ENCODE measurements around the gene GALNT6. TPM values are rescaled to one million over a fixed set of nuclear protein-coding genes. Genes with fewer than 3 reads are reported as not detected.

GALNT6 gene
- total RNA-seq, 1 donor from 2014 or later, result 3.7 TPM

GRCh38 chr12:51401486-51401885 is 10.3 kb upstream of the GALNT6 start:
- H3K36me3 Mint-ChIP-seq (ENCODE audit: insufficient read depth), result no peaks in the 10 kb centered on the region
- no peak for TF ChIP-seq CTCF (IDR thresholded peaks at IDR 0.05; ENCODE audit: unreplicated experiment)
- H3K9me3 Mint-ChIP-seq (ENCODE audit: low read depth), result no peaks in the 10 kb centered on the region
- no peak for DNase-seq (ENCODE audit: low spot score, unreplicated experiment)
- H3K4me3 Mint-ChIP-seq (ENCODE audit: low read depth), result no peak overlapping the region
- H3K27ac Mint-ChIP-seq, result no peak overlapping the region
- peaks cover 15% of the 10 kb centered on the region for H3K27me3 Mint-ChIP-seq
- peaks cover 3% of the 10 kb centered on the region for H3K4me1 Mint-ChIP-seq (ENCODE audit: low read depth)

GRCh38 chr12:51401020-51401419 is 9.8 kb upstream of the GALNT6 start:
- H3K9me3 Mint-ChIP-seq (ENCODE audit: low read depth), result no peaks in the 10 kb centered on the region
- no peak overlapping the region for H3K4me3 Mint-ChIP-seq (ENCODE audit: low read depth)
- H3K4me1 Mint-ChIP-seq (ENCODE audit: low read depth), result no peaks in the 10 kb centered on the region
- no peak for DNase-seq (ENCODE audit: low spot score, unreplicated experiment)
- H3K27ac Mint-ChIP-seq, result no peak overlapping the region
- H3K27me3 Mint-ChIP-seq, result peaks cover 17% of the 10 kb centered on the region
- TF ChIP-seq CTCF (IDR thresholded peaks at IDR 0.05; ENCODE audit: unreplicated experiment), result no peak
- H3K36me3 Mint-ChIP-seq (ENCODE audit: insufficient read depth), result no peaks in the 10 kb centered on the region

GRCh38 chr12:51399891-51400290 is 8.7 kb upstream of the GALNT6 start:
- H3K9me3 Mint-ChIP-seq (ENCODE audit: low read depth), result no peaks in the 10 kb centered on the region
- H3K4me1 Mint-ChIP-seq (ENCODE audit: low read depth), result no peaks in the 10 kb centered on the region
- H3K27me3 Mint-ChIP-seq, result peaks cover 28% of the 10 kb centered on the region
- TF ChIP-seq CTCF (IDR thresholded peaks at IDR 0.05; ENCODE audit: unreplicated experiment), result no peak
- no peak for DNase-seq (ENCODE audit: low spot score, unreplicated experiment)
- no peaks in the 10 kb centered on the region for H3K36me3 Mint-ChIP-seq (ENCODE audit: insufficient read depth)
- no peak overlapping the region for H3K27ac Mint-ChIP-seq
- no peak overlapping the region for H3K4me3 Mint-ChIP-seq (ENCODE audit: low read depth)

- Mint-ChIP-seq H3K27me3 (peaks cover 45% of the 10 kb centered on the region), H3K36me3 (ENCODE audit: insufficient read depth) (no peaks in the 10 kb centered on the region), H3K9me3 (ENCODE audit: low read depth) (no peaks in the 10 kb centered on the region), H3K4me3 (ENCODE audit: low read depth) (no peak overlapping the region), H3K27ac (no peak overlapping the region), H3K4me1 (ENCODE audit: low read depth) (peaks cover 3% of the 10 kb centered on the region)
- no peak for DNase-seq (ENCODE audit: low spot score, unreplicated experiment)
- no peak for TF ChIP-seq CTCF (IDR thresholded peaks at IDR 0.05; ENCODE audit: unreplicated experiment)
Measured at GRCh38 chr12:51397670-51398069, 6.5 kb upstream of the GALNT6 start.

GRCh38 chr12:51395283-51396230 is 4.4 kb upstream of the GALNT6 start:
- Mint-ChIP-seq H3K27ac (no peak overlapping the region), H3K27me3 (peaks cover 55% of the 10 kb centered on the region), H3K36me3 (ENCODE audit: insufficient read depth) (no peaks in the 10 kb centered on the region), H3K4me3 (ENCODE audit: low read depth) (no peak overlapping the region), H3K9me3 (ENCODE audit: low read depth) (no peaks in the 10 kb centered on the region), H3K4me1 (ENCODE audit: low read depth) (peaks cover 3% of the 10 kb centered on the region)
- no peak for TF ChIP-seq CTCF (IDR thresholded peaks at IDR 0.05; ENCODE audit: unreplicated experiment)
- no peak for DNase-seq (ENCODE audit: low spot score, unreplicated experiment)

Measured in progenitor cell of endocrine pancreas (in vitro differentiated cells).